OCI-LY3 (cell line): Measurements from ENCODE around the gene AGAP1.

Experiments used
- H2AFZ ChIP-seq: fragments of 200-600, 300-600 bp; shearing (Covaris generic); 2 replicates; pipeline ENCODE4 v1.6.0; 2014; ENCODE audit warnings: antibody characterized with exemption, low read depth, low read length
- H3K27ac ChIP-seq: fragments of 200-600, 300-600 bp; sonication (generic); 2 replicates; pipeline ENCODE4 v1.5.1; 2014; ENCODE audit warnings: mild to moderate bottlenecking, low read length, moderate library complexity, mixed read lengths
- H3K27me3 ChIP-seq: fragments of 200-600, 300-600 bp; sonication (generic); 2 replicates; pipeline ENCODE4 v1.6.1; 2014; ENCODE audit warnings: low read depth, low read length, mixed read lengths
- H3K36me3 ChIP-seq: fragments of 200-600, 300-600 bp; sonication (generic); replicated peaks from 2 replicates; pipeline ENCODE3; 2014; ENCODE audit warnings: low read depth, low read length, mixed read lengths
- H3K4me1 ChIP-seq: fragments of 300-600, 200-600 bp; sonication (generic); 2 replicates; pipeline ENCODE4 v1.6.1; 2014; ENCODE audit warnings: low read length, mixed read lengths
- H3K4me2 ChIP-seq: fragments of 200-600, 300-600 bp; sonication (generic); 2 replicates; pipeline ENCODE4 v1.6.1; 2014; ENCODE audit warnings: low read length, mixed read lengths
- H3K4me3 ChIP-seq: fragments of 300-600, 200-600 bp; sonication (generic); 2 replicates; pipeline ENCODE4 v1.5.1; 2014; ENCODE audit warnings: antibody characterized with exemption, mild to moderate bottlenecking, low read length, moderate library complexity
- H3K79me2 ChIP-seq: fragments of 300-600, 200-600 bp; shearing (Covaris generic); 2 replicates; pipeline ENCODE4 v1.6.1; 2014; ENCODE audit warnings: mild to moderate bottlenecking, low read length, mixed read lengths
- H3K9ac ChIP-seq: fragments of 300-600, 200-600 bp; shearing (Covaris generic); 2 replicates; pipeline ENCODE4 v1.6.0; 2014; ENCODE audit warnings: mild to moderate bottlenecking, low read length, moderate library complexity
- H3K9me3 ChIP-seq: fragments of 200-600, 300-600 bp; shearing (Covaris generic); 2 replicates; pipeline ENCODE4 v1.6.1; 2014; ENCODE audit warnings: low read length, mixed read lengths; ENCODE audit not compliant: insufficient read depth
- H4K20me1 ChIP-seq: fragments of 200-600, 300-600 bp; sonication (generic); 2 replicates; pipeline ENCODE4 v1.6.1; 2016; ENCODE audit warnings: low read length, mixed read lengths; ENCODE audit not compliant: insufficient read depth
- CTCF ChIP-seq: fragments of 200-600, 300-600 bp; sonication (generic); IDR thresholded peaks from 2 replicates; pipeline ENCODE4 v1.5.1; 2014; ENCODE audit warnings: antibody characterized with exemption, low read length, low read depth
- EZH2phosphoT487 ChIP-seq: fragments of 200-600 bp; shearing (Covaris generic); IDR thresholded peaks from 2 replicates; pipeline ENCODE4 v1.6.1; 2018; ENCODE audit warnings: antibody characterized with exemption, mixed run types, low read depth

The AGAP1 gene

GRCh38 chr2:235564066-235564465 lies 70.2 kb downstream of the AGAP1 start:
- TF ChIP-seq EZH2phosphoT487, result no peak
- no peak for TF ChIP-seq CTCF
- Histone ChIP-seq H3K4me3 (no peak overlapping the region), H3K9me3 (no peaks in the 10 kb centered on the region), H4K20me1 (no peaks in the 10 kb centered on the region), H2AFZ (no peak overlapping the region), H3K27me3 (no peaks in the 10 kb centered on the region), H3K9ac (no peak overlapping the region), H3K79me2 (no peaks in the 10 kb centered on the region), H3K36me3 (no peaks in the 10 kb centered on the region), H3K27ac (no peak overlapping the region), H3K4me2 (no peak overlapping the region), H3K4me1 (no peaks in the 10 kb centered on the region)

GRCh38 chr2:235564884-235565530 lies 71.2 kb downstream of the AGAP1 start:
- Histone ChIP-seq H3K36me3 (no peaks in the 10 kb centered on the region), H3K9ac (no peak overlapping the region), H3K27me3 (no peaks in the 10 kb centered on the region), H3K4me2 (no peak overlapping the region), H3K4me3 (no peak overlapping the region), H4K20me1 (no peaks in the 10 kb centered on the region), H3K9me3 (no peaks in the 10 kb centered on the region), H2AFZ (no peak overlapping the region), H3K27ac (no peak overlapping the region), H3K4me1 (no peaks in the 10 kb centered on the region), H3K79me2 (no peaks in the 10 kb centered on the region)
- no peak for TF ChIP-seq EZH2phosphoT487
- TF ChIP-seq CTCF, result no peak

GRCh38 chr2:235566415-235566814 lies 72.6 kb downstream of the AGAP1 start:
- Histone ChIP-seq H2AFZ (no peak overlapping the region), H3K9me3 (no peaks in the 10 kb centered on the region), H3K27ac (no peak overlapping the region), H3K79me2 (no peaks in the 10 kb centered on the region), H3K4me3 (no peak overlapping the region), H3K4me1 (no peaks in the 10 kb centered on the region), H3K9ac (no peak overlapping the region), H3K27me3 (no peaks in the 10 kb centered on the region), H4K20me1 (no peaks in the 10 kb centered on the region), H3K36me3 (no peaks in the 10 kb centered on the region), H3K4me2 (no peak overlapping the region)
- TF ChIP-seq CTCF (no peak), EZH2phosphoT487 (no peak)

- H3K36me3 ChIP-seq, result no peaks in the 10 kb centered on the region
- no peak overlapping the region for H3K27ac ChIP-seq
- H3K9me3 ChIP-seq, result no peaks in the 10 kb centered on the region
- TF ChIP-seq CTCF, result no peak
- no peak for TF ChIP-seq EZH2phosphoT487
- no peak overlapping the region for H2AFZ ChIP-seq
- no peaks in the 10 kb centered on the region for H3K27me3 ChIP-seq
- no peaks in the 10 kb centered on the region for H3K4me1 ChIP-seq
- no peak overlapping the region for H3K4me3 ChIP-seq
- H3K9ac ChIP-seq, result no peak overlapping the region
- H3K4me2 ChIP-seq, result no peak overlapping the region
- H4K20me1 ChIP-seq, result no peaks in the 10 kb centered on the region
- H3K79me2 ChIP-seq, result no peaks in the 10 kb centered on the region
Measured at GRCh38 chr2:235566931-235567495, 73.2 kb downstream of the AGAP1 start.
